Measurements from ENCODE around the gene ALPP. TPM values are rescaled to one million over a fixed set of nuclear protein-coding genes. Genes with fewer than 3 reads are reported as not detected.

The ALPP gene
- total and polyA plus RNA-seq, 2 donors (not counting 1 experiment from before 2014, with no cell fraction given) = not detected

- Histone ChIP-seq H2AFZ (ENCODE audit: insufficient read depth, low read depth, low read length, poor library complexity, severe bottlenecking) (no peak overlapping the region), H3K27me3 (replicated peaks in 1 of 4; ENCODE audit: control extremely low read depth in 1 of 4, control insufficient read depth in 3 of 4, insufficient read depth in 4 of 4, low read length in 3 of 4) (peaks cover 0 to 24% (median 7%) of the 10 kb centered on the region in 4 experiments), H3K4me1 (ENCODE audit: control insufficient read depth in 2 of 2, insufficient read depth in 2 of 2, low read length in 2 of 2) (peaks cover 11 to 15% of the 10 kb centered on the region in 2 donors), H3K79me2 (ENCODE audit: control insufficient read depth, insufficient read depth, low read length) (no peaks in the 10 kb centered on the region), H3K36me3 (replicated peaks in 1 of 2; ENCODE audit: control extremely low read depth in 1 of 2, control insufficient read depth in 1 of 2, extremely low read depth in 1 of 2, insufficient read depth in 2 of 2, low read length in 1 of 2) (no peaks in the 10 kb centered on the region), H3K9ac (ENCODE audit: low read length) (no peak overlapping the region), H4K20me1 (ENCODE audit: control insufficient read depth, insufficient read depth, low read length, poor library complexity, severe bottlenecking) (no peaks in the 10 kb centered on the region), H3K9me3 (ENCODE audit: control extremely low read depth in 1 of 3, control insufficient read depth in 2 of 3, insufficient read depth in 1 of 3, low read length in 2 of 3) (peaks cover 0 to 27% (median 0%) of the 10 kb centered on the region in 3 donors), H3K27ac (ENCODE audit: low read length in 2 of 2) (no peak overlapping the region), H3K4me3 (ENCODE audit: control extremely low read depth in 1 of 5, extremely low read depth in 1 of 5, insufficient read depth in 1 of 5, low read depth in 2 of 5, low read length in 4 of 5) (no peak overlapping the region), H3K4me2 (replicated peaks; ENCODE audit: low read depth, low read length, poor library complexity, severe bottlenecking) (peak overlapping the region; percentile 22)
- 79% methylated on average over 75 of the region's 75 CpGs for WGBS (ENCODE audit: insufficient coverage)
- peak overlapping the region; percentile 32 for H3K4me3 Mint-ChIP-seq
- H3K4me1 Mint-ChIP-seq = peaks cover 19% of the 10 kb centered on the region
- ChIA-PET POLR2A (no interaction called here), CTCF (no interaction called here)
- H3K27ac Mint-ChIP-seq = no peak overlapping the region
- no peak for TF ChIP-seq EZH2 (IDR thresholded peaks at IDR 0.05; ENCODE audit: borderline replicate concordance, insufficient read depth, low read depth, low read length, poor library complexity, severe bottlenecking)
- no peak for TF ChIP-seq CTCF (IDR thresholded peaks at IDR 0.05)
- no peak for ATAC-seq (ENCODE audit: low read depth)
- intact Hi-C loops (cut with micrococcal nuclease) = no loop called here
- H3K27me3 Mint-ChIP-seq = peaks cover 36% of the 10 kb centered on the region
- no peaks in the 10 kb centered on the region for H3K9me3 Mint-ChIP-seq (ENCODE audit: insufficient read depth)
- no peak for DNase-seq
These were observed 8.3 kb downstream of the ALPP start for GRCh38 chr2:232386740-232387450.

- Histone ChIP-seq H3K27ac (ENCODE audit: low read length in 2 of 2) (no peak overlapping the region), H3K9ac (ENCODE audit: low read length) (no peak overlapping the region), H4K20me1 (ENCODE audit: control insufficient read depth, insufficient read depth, low read length, poor library complexity, severe bottlenecking) (no peaks in the 10 kb centered on the region), H3K79me2 (ENCODE audit: control insufficient read depth, insufficient read depth, low read length) (no peaks in the 10 kb centered on the region), H3K36me3 (replicated peaks in 1 of 2; ENCODE audit: control extremely low read depth in 1 of 2, control insufficient read depth in 1 of 2, extremely low read depth in 1 of 2, insufficient read depth in 2 of 2, low read length in 1 of 2) (no peaks in the 10 kb centered on the region), H3K4me2 (replicated peaks; ENCODE audit: low read depth, low read length, poor library complexity, severe bottlenecking) (no peak overlapping the region), H3K27me3 (replicated peaks in 1 of 4; ENCODE audit: control extremely low read depth in 1 of 4, control insufficient read depth in 3 of 4, insufficient read depth in 4 of 4, low read length in 3 of 4) (peaks cover 0 to 18% (median 7%) of the 10 kb centered on the region in 4 experiments), H2AFZ (ENCODE audit: insufficient read depth, low read depth, low read length, poor library complexity, severe bottlenecking) (no peak overlapping the region), H3K9me3 (ENCODE audit: control extremely low read depth in 1 of 3, control insufficient read depth in 2 of 3, insufficient read depth in 1 of 3, low read length in 2 of 3) (peaks cover 0 to 27% (median 0%) of the 10 kb centered on the region in 3 donors), H3K4me1 (ENCODE audit: control insufficient read depth in 2 of 2, insufficient read depth in 2 of 2, low read length in 2 of 2) (peaks cover 11 to 15% of the 10 kb centered on the region in 2 donors), H3K4me3 (ENCODE audit: control extremely low read depth in 1 of 5, extremely low read depth in 1 of 5, insufficient read depth in 1 of 5, low read depth in 2 of 5, low read length in 4 of 5) (no peak overlapping the region)
- Mint-ChIP-seq H3K4me1 (peaks cover 19% of the 10 kb centered on the region), H3K27ac (no peak overlapping the region), H3K4me3 (no peak overlapping the region), H3K9me3 (ENCODE audit: insufficient read depth) (no peaks in the 10 kb centered on the region), H3K27me3 (peaks cover 39% of the 10 kb centered on the region)
- ChIA-PET CTCF (no interaction called here), POLR2A (no interaction called here)
- DNase-seq (no peak), ATAC-seq (ENCODE audit: low read depth) (no peak)
- WGBS (ENCODE audit: insufficient coverage) = 89% methylated on average over 42 of the region's 50 CpGs
- intact Hi-C loops (cut with micrococcal nuclease) = no loop called here
- TF ChIP-seq EZH2 (IDR thresholded peaks at IDR 0.05; ENCODE audit: borderline replicate concordance, insufficient read depth, low read depth, low read length, poor library complexity, severe bottlenecking) (no peak), CTCF (IDR thresholded peaks at IDR 0.05) (no peak)
These were observed 9.1 kb downstream of the ALPP start for GRCh38 chr2:232387451-232388171.
